ENCODE results near the gene KLHL5. TPM values are rescaled to one million over a fixed set of nuclear protein-coding genes. Genes with fewer than 3 reads are reported as not detected.
A peak's percentile ranks its signal among the peaks of the same experiment; 100 is the strongest.

The KLHL5 gene
- 10 to 100 TPM; 16.6 to 17.0 TPM for total RNA-seq

GRCh38 chr4:39062094-39062769, at the start of gene KLHL5:
Gene KLHL5 (plus strand): TSS chr4:39062232. CDS start chr4:39062653, 421 bp downstream.
- H3K4me3 Mint-ChIP-seq = no peak within 1 kb of the TSS
- ChIA-PET POLR2A (no interaction called here), CTCF (interaction anchor here (2.1 kb wide), 1 partner anchor 160 kb away, joined by 8 read pairs; no protein-coding TSS in a partner anchor)
- H3K27ac Mint-ChIP-seq = no peak within 1 kb of the TSS
- H3K9me3 Mint-ChIP-seq (ENCODE audit: insufficient read depth) = no peaks in the 10 kb centered on the region
- H3K4me1 Mint-ChIP-seq (ENCODE audit: low read depth) = no peaks in the 10 kb centered on the region
- ATAC-seq (no peak), DNase-seq (no peak)
- no peaks in the 10 kb centered on the region for H3K27me3 Mint-ChIP-seq (ENCODE audit: low read depth)
- H3K36me3 Mint-ChIP-seq (ENCODE audit: low read depth) = no peaks in the 10 kb centered on the region

GRCh38 chr4:39014028-39014427, 48.0 kb upstream of the KLHL5 start:
- H3K27ac Mint-ChIP-seq = no peak overlapping the region

GRCh38 chr4:39020130-39020529, 41.9 kb upstream of the KLHL5 start:
- Mint-ChIP-seq H3K27me3 (ENCODE audit: low read depth) (no peaks in the 10 kb centered on the region), H3K27ac (no peak overlapping the region), H3K4me1 (ENCODE audit: low read depth) (no peaks in the 10 kb centered on the region), H3K4me3 (no peak overlapping the region), H3K9me3 (ENCODE audit: insufficient read depth) (peaks cover 32% of the 10 kb centered on the region), H3K36me3 (ENCODE audit: low read depth) (peaks cover 64% of the 10 kb centered on the region)
- no peak for ATAC-seq
- ChIA-PET CTCF (no interaction called here), POLR2A (no interaction called here)
- DNase-seq = no peak

More at GRCh38 chr4:39014028-39014427, 48.0 kb upstream of the KLHL5 start:
- ATAC-seq = no peak
- H3K4me3 Mint-ChIP-seq = no peak overlapping the region
- H3K27me3 Mint-ChIP-seq (ENCODE audit: low read depth) = no peaks in the 10 kb centered on the region
- ChIA-PET CTCF (no interaction called here), POLR2A (no interaction called here)
- no peak for DNase-seq
- peaks cover 64% of the 10 kb centered on the region for H3K36me3 Mint-ChIP-seq (ENCODE audit: low read depth)
- H3K9me3 Mint-ChIP-seq (ENCODE audit: insufficient read depth) = peaks cover 36% of the 10 kb centered on the region
- no peaks in the 10 kb centered on the region for H3K4me1 Mint-ChIP-seq (ENCODE audit: low read depth)

GRCh38 chr4:39021631-39022030, 40.4 kb upstream of the KLHL5 start:
- no peak for ATAC-seq
- CTCF ChIA-PET = no interaction called here
- Mint-ChIP-seq H3K36me3 (ENCODE audit: low read depth) (peaks cover 57% of the 10 kb centered on the region), H3K27me3 (ENCODE audit: low read depth) (no peaks in the 10 kb centered on the region), H3K4me1 (ENCODE audit: low read depth) (peaks cover 7% of the 10 kb centered on the region), H3K27ac (no peak overlapping the region), H3K9me3 (ENCODE audit: insufficient read depth) (peaks cover 19% of the 10 kb centered on the region), H3K4me3 (no peak overlapping the region)
- no peak for DNase-seq
- POLR2A ChIA-PET = no interaction called here

GRCh38 chr4:39022241-39022640, 39.8 kb upstream of the KLHL5 start:
- ChIA-PET CTCF (no interaction called here), POLR2A (no interaction called here)
- DNase-seq (no peak), ATAC-seq (no peak)
- Mint-ChIP-seq H3K9me3 (ENCODE audit: insufficient read depth) (peaks cover 16% of the 10 kb centered on the region), H3K4me3 (no peak overlapping the region), H3K4me1 (ENCODE audit: low read depth) (peaks cover 10% of the 10 kb centered on the region), H3K27ac (no peak overlapping the region), H3K36me3 (ENCODE audit: low read depth) (peaks cover 55% of the 10 kb centered on the region), H3K27me3 (ENCODE audit: low read depth) (no peaks in the 10 kb centered on the region)

GRCh38 chr4:39023059-39023458, 39.0 kb upstream of the KLHL5 start:
- no peak overlapping the region for H3K4me3 Mint-ChIP-seq
- peaks cover 13% of the 10 kb centered on the region for H3K4me1 Mint-ChIP-seq (ENCODE audit: low read depth)
- ATAC-seq (no peak), DNase-seq (no peak)
- POLR2A ChIA-PET = no interaction called here
- no peaks in the 10 kb centered on the region for H3K27me3 Mint-ChIP-seq (ENCODE audit: low read depth)
- H3K9me3 Mint-ChIP-seq (ENCODE audit: insufficient read depth) = peaks cover 8% of the 10 kb centered on the region
- H3K27ac Mint-ChIP-seq = no peak overlapping the region
- H3K36me3 Mint-ChIP-seq (ENCODE audit: low read depth) = peaks cover 48% of the 10 kb centered on the region
- CTCF ChIA-PET = no interaction called here

- peaks cover 25% of the 10 kb centered on the region for H3K4me1 Mint-ChIP-seq (ENCODE audit: low read depth)
- DNase-seq = no peak
- no peaks in the 10 kb centered on the region for H3K9me3 Mint-ChIP-seq (ENCODE audit: insufficient read depth)
- no peaks in the 10 kb centered on the region for H3K27me3 Mint-ChIP-seq (ENCODE audit: low read depth)
- ChIA-PET CTCF (interaction anchor here (1.2 kb wide), 1 partner anchor 121 kb away, joined by 4 read pairs; no protein-coding TSS in a partner anchor), POLR2A (interaction anchor here (0.6 kb wide), 1 partner anchor 37 kb away, joined by 4 read pairs; no protein-coding TSS in a partner anchor)
- H3K27ac Mint-ChIP-seq = no peak overlapping the region
- peaks cover 45% of the 10 kb centered on the region for H3K36me3 Mint-ChIP-seq (ENCODE audit: low read depth)
- no peak overlapping the region for H3K4me3 Mint-ChIP-seq
- no peak for ATAC-seq
Observed at GRCh38 chr4:39024311-39024865, 37.6 kb upstream of the KLHL5 start.

GRCh38 chr4:39025552-39026085, 36.4 kb upstream of the KLHL5 start:
- Mint-ChIP-seq H3K9me3 (ENCODE audit: insufficient read depth) (no peaks in the 10 kb centered on the region), H3K36me3 (ENCODE audit: low read depth) (peaks cover 45% of the 10 kb centered on the region), H3K27ac (no peak overlapping the region), H3K27me3 (ENCODE audit: low read depth) (no peaks in the 10 kb centered on the region), H3K4me3 (no peak overlapping the region), H3K4me1 (ENCODE audit: low read depth) (peaks cover 29% of the 10 kb centered on the region)
- ATAC-seq (no peak), DNase-seq (no peak)
- ChIA-PET CTCF (no interaction called here), POLR2A (no interaction called here)

- CTCF ChIA-PET = no interaction called here
- H3K4me3 Mint-ChIP-seq = no peak overlapping the region
- DNase-seq = no peak
- ATAC-seq = no peak
- peaks cover 40% of the 10 kb centered on the region for H3K36me3 Mint-ChIP-seq (ENCODE audit: low read depth)
- no peaks in the 10 kb centered on the region for H3K9me3 Mint-ChIP-seq (ENCODE audit: insufficient read depth)
- no peaks in the 10 kb centered on the region for H3K27me3 Mint-ChIP-seq (ENCODE audit: low read depth)
- POLR2A ChIA-PET = no interaction called here
- peaks cover 29% of the 10 kb centered on the region for H3K4me1 Mint-ChIP-seq (ENCODE audit: low read depth)
- H3K27ac Mint-ChIP-seq = no peak overlapping the region
Observed at GRCh38 chr4:39026096-39026495, 35.9 kb upstream of the KLHL5 start.

- Mint-ChIP-seq H3K36me3 (ENCODE audit: low read depth) (peaks cover 16% of the 10 kb centered on the region), H3K27me3 (ENCODE audit: low read depth) (no peaks in the 10 kb centered on the region), H3K9me3 (ENCODE audit: insufficient read depth) (no peaks in the 10 kb centered on the region), H3K4me3 (peak overlapping the region; percentile 83), H3K4me1 (ENCODE audit: low read depth) (peaks cover 49% of the 10 kb centered on the region), H3K27ac (peak overlapping the region; percentile 83)
- DNase-seq (peak; percentile 48), ATAC-seq (peak; percentile 55)
- ChIA-PET CTCF (interaction anchor here (0.6 to 3.0 kb wide), 13 partner anchors 11 to 252 kb away, joined by 3 to 30 read pairs (median 3); no protein-coding TSS in a partner anchor), POLR2A (interaction anchor here (0.6 to 8.6 kb wide), 3 partner anchors 15 to 274 kb away, joined by 3 to 56 read pairs (median 4); no protein-coding TSS in a partner anchor)
Observed at GRCh38 chr4:39029752-39030694, 32.0 kb upstream of the KLHL5 start.

GRCh38 chr4:39030725-39031124, 31.3 kb upstream of the KLHL5 start:
- DNase-seq (no peak), ATAC-seq (peak; percentile 5)
- Mint-ChIP-seq H3K4me3 (peak overlapping the region; percentile 83), H3K36me3 (ENCODE audit: low read depth) (peaks cover 13% of the 10 kb centered on the region), H3K27ac (peak overlapping the region; percentile 83), H3K9me3 (ENCODE audit: insufficient read depth) (no peaks in the 10 kb centered on the region), H3K4me1 (ENCODE audit: low read depth) (peaks cover 44% of the 10 kb centered on the region), H3K27me3 (ENCODE audit: low read depth) (no peaks in the 10 kb centered on the region)
- ChIA-PET CTCF (interaction anchor here (0.6 to 3.0 kb wide), 11 partner anchors 11 to 251 kb away, joined by 3 to 30 read pairs (median 3); no protein-coding TSS in a partner anchor), POLR2A (interaction anchor here (0.6 to 8.6 kb wide), 4 partner anchors 14 to 275 kb away, joined by 3 to 56 read pairs (median 4); no protein-coding TSS in a partner anchor)

All from activated CD8-positive, alpha-beta T cell treated with anti-CD3 and anti-CD28 coated beads, Interleukin-2, amount 10 ng/mL, durations not matched to agents 7 days and 5 days (primary cell).